Skeletal muscle tissue (tissue), 4 donors: ENCODE results near the gene CALCOCO1. TPM values are rescaled to one million over a fixed set of nuclear protein-coding genes. Genes with fewer than 3 reads are reported as not detected.
A peak's percentile ranks its signal among the peaks of the same experiment; 100 is the strongest.
"Not testable (repeated sequence)": the region's sequence is repeated elsewhere in the genome, so short reads cannot be mapped to it uniquely, and the experiment has no call there.

ENCODE experiments used
- H3K27ac ChIP-seq: one replicate; pipeline ENCODE4 v1.7.0; 2013; ENCODE audit warnings: mild to moderate bottlenecking, low read depth, low read length, inconsistent platforms
- H3K27me3 ChIP-seq, 3 donors: one replicate each; pipeline ENCODE4 v1.7.0; 2013; ENCODE audit warnings: low read length in 3 of 3; ENCODE audit not compliant: control insufficient read depth in 3 of 3, insufficient read depth in 3 of 3
- H3K36me3 ChIP-seq, 3 donors: one replicate each; pipeline ENCODE4 v1.7.0; 2013; ENCODE audit warnings: low read length in 3 of 3; ENCODE audit not compliant: control insufficient read depth in 3 of 3, insufficient read depth in 3 of 3
- H3K4me1 ChIP-seq, 3 donors: one replicate each; pipeline ENCODE4 v1.7.0; 2013; ENCODE audit warnings: low read length in 3 of 3, mild to moderate bottlenecking in 3 of 3; ENCODE audit not compliant: control insufficient read depth in 3 of 3, insufficient read depth in 3 of 3
- H3K4me3 ChIP-seq, 3 donors: one replicate each; pipeline ENCODE4 v1.7.0; 2013; ENCODE audit warnings: low read length in 3 of 3
- H3K9ac ChIP-seq, 3 donors: one replicate each; pipeline ENCODE4 v1.7.0; 2013; ENCODE audit warnings: low read length in 3 of 3, mild to moderate bottlenecking in 3 of 3, moderate library complexity in 2 of 3, low read depth in 1 of 3
- H3K9me3 ChIP-seq, 3 donors: one replicate each; pipeline ENCODE4 v1.7.0; 2013; ENCODE audit warnings: low read length in 3 of 3; ENCODE audit not compliant: control insufficient read depth in 3 of 3
- total RNA-seq: library from RNA; depleted of rRNA; stranded (reverse); fragments of >200 nt; gene quantifications from one replicate; pipeline ENCODE4 v1.2.3, GENCODE V29; 2014
- donor health status: Osteomylitis.

Gene CALCOCO1
- 49.1 TPM for total RNA-seq

DNA sequence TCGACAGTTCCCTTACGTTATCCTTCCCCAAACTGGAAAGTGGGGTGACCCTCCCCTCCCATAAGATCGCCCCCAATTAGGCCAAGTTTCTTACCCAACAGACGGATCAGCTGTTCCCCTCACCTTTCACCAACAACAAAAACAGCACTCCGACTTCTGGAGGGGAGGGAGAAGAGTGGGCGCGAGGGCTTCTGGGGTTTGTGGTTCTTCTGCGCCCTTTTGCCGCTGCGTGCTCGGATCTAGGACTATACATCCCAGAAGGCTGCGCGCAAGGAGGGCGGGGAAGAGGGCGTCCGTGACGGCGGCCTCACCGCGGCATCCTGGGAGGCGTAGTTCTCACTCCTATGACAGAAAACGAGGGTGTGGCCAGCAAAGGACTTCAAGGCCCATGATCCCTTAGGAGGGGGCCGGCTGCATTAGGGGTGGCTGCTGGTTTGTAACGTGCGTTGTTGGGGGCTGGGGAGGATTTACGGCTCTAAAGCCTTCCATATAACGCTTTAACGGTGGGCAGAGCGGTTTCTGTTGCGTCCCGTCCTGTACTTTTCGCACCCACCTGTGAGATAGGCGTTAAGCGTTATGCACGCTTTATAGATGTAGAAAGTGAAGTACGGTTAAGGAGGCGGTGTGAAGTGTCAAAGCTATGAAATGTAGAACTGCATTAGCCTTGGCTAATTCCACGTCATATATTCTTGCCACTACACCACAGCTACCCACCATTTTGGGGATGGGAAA is at the start of gene CALCOCO1:
TSS of gene CALCOCO1 (minus strand) at position 143 of the 732 bp plus-strand sequence. CDS start 2,210 bp downstream, outside the sequence.
- peak within 1 kb of the TSS; percentile 91 to 97 (median 95) for H3K9ac ChIP-seq
- peaks cover 19 to 26% (median 26%) of the 10 kb centered on the region in 3 donors for H3K4me1 ChIP-seq
- peaks cover 24 to 32% (median 29%) of the 10 kb centered on the region in 3 donors for H3K36me3 ChIP-seq
- peak within 1 kb of the TSS; percentile 96 for H3K27ac ChIP-seq
- H3K9me3 ChIP-seq: no peaks in the 10 kb centered on the region
- H3K27me3 ChIP-seq: no peaks in the 10 kb centered on the region
- H3K4me3 ChIP-seq: peak within 1 kb of the TSS; percentile 84 to 96 (median 96)

DNA sequence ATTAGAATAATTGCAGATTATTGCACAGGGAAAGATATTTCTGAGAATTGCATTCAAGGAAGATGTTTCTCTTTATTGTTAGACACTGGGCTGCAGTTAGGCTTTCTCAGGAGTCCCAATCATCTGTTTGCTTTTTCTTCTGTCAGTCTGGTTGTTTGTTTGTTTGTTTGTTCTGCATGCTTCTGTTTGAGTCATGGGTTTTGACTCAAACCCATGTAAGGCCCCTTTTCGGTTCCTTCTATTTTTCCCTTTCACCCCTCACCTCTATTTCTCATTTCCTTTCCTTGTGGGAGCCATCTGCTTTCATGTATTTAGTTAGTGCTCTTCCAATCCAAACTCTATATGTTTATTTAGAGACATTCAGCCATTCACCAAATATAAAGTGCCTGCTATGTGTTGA is 49.6 kb upstream of the CALCOCO1 start:
- no peaks in the 10 kb centered on the region for H3K9me3 ChIP-seq
- peaks cover 0 to 5% (median 5%) of the 10 kb centered on the region in 3 donors for H3K27me3 ChIP-seq
- no peak overlapping the region for H3K27ac ChIP-seq
- no peak overlapping the region for H3K9ac ChIP-seq
- H3K4me3 ChIP-seq: no peak overlapping the region
- no peaks in the 10 kb centered on the region for H3K36me3 ChIP-seq
- peaks cover 0 to 3% (median 0%) of the 10 kb centered on the region in 3 donors for H3K4me1 ChIP-seq

- Histone ChIP-seq H3K27ac (no peak overlapping the region), H3K27me3 (peaks cover 0 to 5% (median 0%) of the 10 kb centered on the region in 3 donors), H3K4me1 (peaks cover 0 to 3% (median 0%) of the 10 kb centered on the region in 3 donors), H3K36me3 (no peaks in the 10 kb centered on the region), H3K9ac (no peak overlapping the region), H3K4me3 (no peak overlapping the region), H3K9me3 (no peaks in the 10 kb centered on the region)
These were observed 48.4 kb upstream of the CALCOCO1 start for GRCh38 chr12:53775478-53776145.

DNA sequence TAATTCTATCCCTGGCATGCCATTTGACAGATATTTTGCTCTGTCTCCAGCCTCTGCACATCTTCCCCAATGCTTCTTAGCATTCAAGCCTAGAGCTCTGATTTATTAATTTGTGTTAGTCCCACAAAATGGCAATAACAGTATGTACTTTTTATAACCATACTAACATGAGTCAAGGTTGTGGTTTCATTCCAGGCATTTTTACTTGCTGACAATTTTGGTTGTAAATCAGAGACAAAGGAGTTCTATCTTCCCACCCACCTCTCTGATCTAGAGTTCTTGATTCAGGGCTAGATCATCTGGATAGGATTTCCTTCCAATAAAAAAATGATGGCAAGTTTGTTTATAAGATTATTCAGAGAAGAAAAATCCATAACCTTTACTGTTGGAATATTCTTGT is 43.0 kb upstream of the CALCOCO1 start:
- Histone ChIP-seq H3K36me3 (no peaks in the 10 kb centered on the region), H3K27me3 (peaks cover 5 to 12% (median 9%) of the 10 kb centered on the region in 3 donors), H3K9ac (no peak overlapping the region), H3K27ac (no peak overlapping the region), H3K9me3 (no peaks in the 10 kb centered on the region), H3K4me3 (no peak overlapping the region), H3K4me1 (no peaks in the 10 kb centered on the region)

- no peaks in the 10 kb centered on the region for H3K4me1 ChIP-seq
- H3K4me3 ChIP-seq: no peak overlapping the region
- no peaks in the 10 kb centered on the region for H3K9me3 ChIP-seq
- H3K27me3 ChIP-seq: peaks cover 5 to 12% (median 9%) of the 10 kb centered on the region in 3 donors
- H3K27ac ChIP-seq: no peak overlapping the region
- no peaks in the 10 kb centered on the region for H3K36me3 ChIP-seq
- H3K9ac ChIP-seq: no peak overlapping the region
These were observed 41.7 kb upstream of the CALCOCO1 start for GRCh38 chr12:53768976-53769375.

- peaks cover 8 to 12% (median 9%) of the 10 kb centered on the region in 3 donors for H3K27me3 ChIP-seq
- no peak overlapping the region for H3K9ac ChIP-seq
- no peaks in the 10 kb centered on the region for H3K9me3 ChIP-seq
- no peaks in the 10 kb centered on the region for H3K36me3 ChIP-seq
- no peaks in the 10 kb centered on the region for H3K4me1 ChIP-seq
- no peak overlapping the region for H3K27ac ChIP-seq
- no peak overlapping the region for H3K4me3 ChIP-seq
These were observed 39.6 kb upstream of the CALCOCO1 start for GRCh38 chr12:53766881-53767280.

- Histone ChIP-seq H3K27ac (no peak overlapping the region), H3K27me3 (peaks cover 8 to 17% (median 9%) of the 10 kb centered on the region in 3 donors), H3K4me1 (no peaks in the 10 kb centered on the region), H3K9me3 (no peaks in the 10 kb centered on the region), H3K9ac (no peak overlapping the region), H3K4me3 (no peak overlapping the region), H3K36me3 (no peaks in the 10 kb centered on the region)
These were observed 38.6 kb upstream of the CALCOCO1 start for GRCh38 chr12:53765891-53766290.

- Histone ChIP-seq H3K36me3 (no peaks in the 10 kb centered on the region), H3K4me1 (no peaks in the 10 kb centered on the region), H3K4me3 (no peak overlapping the region), H3K27me3 (peaks cover 9 to 27% (median 13%) of the 10 kb centered on the region in 3 donors), H3K9me3 (no peaks in the 10 kb centered on the region), H3K9ac (no peak overlapping the region), H3K27ac (no peak overlapping the region)
These were observed 37.4 kb upstream of the CALCOCO1 start for GRCh38 chr12:53764615-53765014.

- H3K27me3 ChIP-seq: peaks cover 22 to 41% (median 26%) of the 10 kb centered on the region in 3 donors
- H3K9me3 ChIP-seq, H3K9ac ChIP-seq: not testable (repeated sequence)
These were observed 35.5 kb upstream of the CALCOCO1 start for GRCh38 chr12:53762793-53763192.

GRCh38 chr12:53761306-53761705 is 34.1 kb upstream of the CALCOCO1 start:
- Histone ChIP-seq H3K4me1 (peaks cover 0 to 8% (median 4%) of the 10 kb centered on the region in 3 donors), H3K27me3 (peaks cover 18 to 32% (median 29%) of the 10 kb centered on the region in 3 donors), H3K27ac (no peak overlapping the region), H3K9ac (no peak overlapping the region), H3K36me3 (no peaks in the 10 kb centered on the region), H3K9me3 (no peaks in the 10 kb centered on the region), H3K4me3 (no peak overlapping the region)

More at GRCh38 chr12:53762793-53763192, 35.5 kb upstream of the CALCOCO1 start:
- not testable (repeated sequence) for H3K27ac ChIP-seq, H3K36me3 ChIP-seq, H3K4me1 ChIP-seq, H3K4me3 ChIP-seq
